Measurements from ENCODE around the gene ITCH.
A peak's percentile ranks its signal among the peaks of the same experiment; 100 is the strongest.
"Not testable (repeated sequence)": the region's sequence is repeated elsewhere in the genome, so short reads cannot be mapped to it uniquely, and the experiment has no call there.

The ITCH gene

DNA sequence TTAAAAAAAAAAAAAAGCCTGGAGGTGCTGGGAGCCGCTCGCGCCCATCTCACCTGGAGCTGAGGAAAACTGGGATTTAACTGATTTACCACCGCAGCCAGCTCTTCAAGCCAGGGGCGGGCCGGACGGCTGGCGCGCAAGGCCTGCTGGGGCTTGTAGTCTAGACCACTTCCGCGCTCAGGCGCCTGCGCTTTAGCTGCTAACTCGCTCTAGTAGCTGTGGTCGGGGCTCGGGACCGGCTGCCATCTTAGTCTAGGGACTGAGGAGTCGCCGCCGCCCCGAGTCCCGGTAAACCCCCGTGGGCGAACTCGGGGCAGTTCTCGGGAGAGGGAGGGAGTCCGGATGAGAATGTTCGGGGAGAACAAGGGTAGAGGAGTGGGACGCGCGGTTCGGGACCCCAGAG, at the start of gene ITCH:
Gene ITCH, plus strand, starts transcription at position 212 of the 403 bp plus-strand sequence. CDS start 30,539 bp downstream, outside the sequence.
- DNase-seq (ENCODE audit: low read depth) = peak; percentile 89

DNA sequence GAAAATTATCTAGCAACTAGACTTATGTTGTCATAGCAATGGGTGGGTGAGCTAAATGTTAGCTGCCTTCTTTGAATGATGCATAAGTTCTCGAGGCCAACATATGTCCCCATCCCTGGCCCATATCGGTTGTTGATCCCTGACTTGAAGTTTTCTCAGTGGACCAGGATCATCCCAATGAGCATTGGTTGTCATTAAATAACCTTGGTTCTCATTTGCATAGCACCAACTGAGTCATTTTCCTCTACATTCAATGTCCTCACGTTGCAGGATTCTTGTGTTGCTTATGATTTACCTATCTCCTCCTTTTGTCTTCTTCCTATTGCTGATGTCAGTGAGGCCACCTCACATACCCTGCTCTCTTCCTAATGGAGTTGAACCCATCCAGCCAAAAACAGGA, 47.8 kb upstream of the ITCH start:
- no peak for DNase-seq (ENCODE audit: low read depth)

DNA sequence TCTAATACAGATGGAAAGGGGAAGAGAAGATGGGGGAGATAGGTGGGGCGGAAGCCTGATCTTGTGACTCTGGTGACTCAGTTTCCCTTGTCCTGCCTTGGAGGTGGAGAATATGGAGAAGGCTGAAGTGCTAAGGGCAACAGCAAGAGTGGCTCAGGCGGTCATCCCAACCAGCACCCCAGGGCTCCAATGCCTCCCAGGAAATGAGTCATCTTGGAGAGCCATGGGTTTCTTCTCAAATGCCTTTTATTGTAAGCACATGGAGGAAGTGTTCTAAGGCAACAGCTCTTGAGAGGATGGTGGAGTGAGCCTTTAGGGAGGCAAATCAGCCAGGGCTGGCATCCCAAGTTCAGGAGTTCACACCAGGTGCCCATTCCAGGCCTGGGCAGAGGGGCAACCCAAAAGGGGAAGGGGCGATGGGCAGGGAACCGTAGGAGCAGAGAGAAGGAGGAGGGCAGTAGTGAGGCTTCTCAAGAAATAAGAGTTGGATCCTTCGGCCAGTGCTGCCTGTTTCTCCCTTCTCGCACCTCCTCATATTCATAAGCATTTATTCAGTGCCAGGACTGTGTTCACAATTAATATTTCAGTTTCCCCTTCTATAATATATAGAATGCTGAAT, 46.8 kb upstream of the ITCH start:
- DNase-seq (ENCODE audit: low read depth) = no peak

DNA sequence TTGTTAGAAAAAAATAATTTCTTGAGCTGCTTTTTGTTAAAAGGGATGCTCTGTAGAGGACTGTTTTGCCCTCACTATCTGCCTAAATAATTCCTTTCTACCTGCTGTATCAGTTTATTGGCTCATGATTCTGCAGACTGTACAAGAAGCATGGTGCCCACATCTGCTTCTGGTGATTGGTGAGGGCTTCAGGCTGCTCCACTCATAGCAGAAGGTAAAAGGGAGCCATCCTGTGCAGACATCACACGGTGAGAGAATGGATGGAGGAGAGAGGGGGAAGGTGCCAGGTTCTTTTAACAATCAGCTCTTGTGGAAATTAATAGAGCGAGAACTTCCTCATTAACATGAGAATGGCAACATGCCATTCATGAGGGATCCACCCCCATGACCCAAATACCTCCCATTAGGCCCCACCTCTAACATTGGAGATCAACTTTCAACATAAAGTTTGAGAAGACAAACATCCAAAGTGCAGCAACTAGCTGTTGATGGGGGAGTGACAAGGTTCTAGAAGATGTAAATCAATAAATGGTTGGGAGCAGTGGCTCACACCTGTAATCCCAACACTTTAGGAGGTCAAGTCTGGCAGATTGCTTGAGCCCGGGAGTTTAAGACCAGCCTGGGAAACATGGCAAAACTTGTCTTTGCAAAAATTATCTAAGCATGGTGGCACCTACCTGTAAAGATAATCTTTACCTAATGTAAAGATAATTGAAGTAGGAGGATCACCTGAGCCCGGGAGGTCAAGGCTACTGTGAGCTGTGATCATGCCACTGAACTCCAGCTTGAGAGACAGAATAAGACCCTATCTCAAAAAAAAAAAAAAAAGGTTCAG, 44.2 kb upstream of the ITCH start:
- no peak for DNase-seq (ENCODE audit: low read depth)

DNA sequence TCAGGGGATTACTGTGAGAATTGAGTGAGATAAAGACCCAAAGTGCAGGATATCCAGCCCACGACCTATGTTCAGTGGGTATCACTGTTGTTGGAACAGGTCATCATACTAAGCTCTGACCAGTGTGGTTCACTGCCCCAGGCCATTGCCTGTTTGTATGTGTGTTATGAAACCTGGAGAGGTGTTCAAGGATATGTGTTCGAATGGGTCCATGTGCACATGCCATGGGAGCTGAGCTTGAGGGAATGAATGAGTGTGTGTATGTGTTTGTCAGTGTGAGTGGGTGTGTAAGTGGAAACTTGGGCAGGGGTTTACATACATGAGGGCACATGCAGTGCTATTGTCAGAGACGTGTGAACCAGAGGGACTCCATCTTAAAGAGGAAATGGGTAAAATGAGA, 42.2 kb upstream of the ITCH start:
- no peak for DNase-seq (ENCODE audit: low read depth)

DNA sequence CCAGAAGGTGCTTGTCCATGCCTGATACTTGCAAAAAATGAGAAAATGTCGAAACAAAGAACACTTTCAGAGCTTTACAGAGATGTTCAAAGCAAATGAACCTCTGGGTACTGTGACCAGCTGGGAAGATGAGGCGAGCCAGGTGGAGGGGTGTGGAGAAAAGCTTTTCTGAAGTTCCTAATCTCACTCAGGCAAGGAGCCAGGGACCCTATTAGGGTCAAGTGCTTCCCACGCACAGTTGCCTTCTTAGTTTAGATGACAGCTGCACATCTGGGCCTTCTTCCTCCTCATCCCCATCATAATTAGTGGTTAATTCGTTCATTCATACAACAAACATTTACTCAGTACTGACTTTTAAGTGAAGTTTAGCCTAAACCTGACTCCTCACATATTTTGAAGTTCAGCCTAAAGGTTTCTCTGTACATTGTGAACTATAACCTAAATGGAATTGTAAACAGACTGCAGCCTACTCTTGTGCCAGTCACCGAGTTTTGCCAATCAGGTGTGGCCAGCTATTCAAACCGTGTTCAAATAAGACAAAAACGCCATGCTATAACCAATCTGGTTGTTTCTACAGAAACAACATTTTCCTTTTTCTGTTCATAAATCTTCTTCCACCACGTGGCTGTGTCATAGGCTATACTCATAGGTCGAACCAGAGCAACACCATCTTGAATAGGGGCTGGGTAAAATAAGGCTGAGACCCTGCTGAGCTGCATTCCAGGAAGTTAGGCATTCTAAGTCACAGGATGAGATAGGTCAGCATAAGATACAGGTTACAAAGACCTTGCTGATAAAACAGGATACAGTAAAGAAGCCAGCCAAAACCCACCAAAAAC, 40.6 kb upstream of the ITCH start:
- DNase-seq (ENCODE audit: low read depth) = no peak

DNA sequence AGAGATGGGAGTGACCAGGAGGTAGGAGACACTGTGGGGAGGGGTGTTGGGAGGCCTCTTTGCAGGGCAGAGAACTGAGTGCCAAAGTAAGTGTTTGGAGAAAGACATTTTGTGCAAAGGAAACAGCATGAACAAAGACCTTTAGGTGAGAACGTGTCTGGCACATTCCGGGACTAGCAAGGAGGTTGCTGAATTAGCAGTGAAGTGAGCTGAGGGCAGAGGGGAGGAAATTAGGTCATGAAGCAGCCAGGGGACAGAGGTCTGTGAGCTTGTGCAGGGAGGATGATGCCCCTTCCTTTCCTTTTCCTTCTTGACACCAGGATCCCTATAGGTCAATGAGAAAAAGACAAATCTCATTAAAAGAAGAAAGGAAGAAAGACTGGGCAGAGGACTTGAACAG, 38.5 kb upstream of the ITCH start:
- no peak for DNase-seq (ENCODE audit: low read depth)

DNA sequence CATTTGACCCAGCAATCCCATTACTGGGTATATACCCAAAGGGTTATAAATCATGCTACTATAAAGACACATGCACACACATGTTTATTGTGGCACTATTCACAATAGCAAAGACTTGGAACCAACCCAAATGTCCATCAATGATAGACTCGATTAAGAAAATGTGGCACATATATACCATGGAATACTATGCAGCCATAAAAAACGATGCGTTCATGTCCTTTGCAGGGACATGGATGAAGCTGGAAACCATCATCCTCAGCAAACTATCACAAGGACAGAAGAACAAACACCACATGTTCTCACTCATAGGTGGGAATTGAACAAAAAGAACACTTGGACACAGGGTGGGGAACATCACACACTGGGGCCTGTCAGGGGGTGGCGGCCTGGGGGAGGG, 34.9 kb upstream of the ITCH start:
- not testable (repeated sequence) for DNase-seq (ENCODE audit: low read depth)

DNA sequence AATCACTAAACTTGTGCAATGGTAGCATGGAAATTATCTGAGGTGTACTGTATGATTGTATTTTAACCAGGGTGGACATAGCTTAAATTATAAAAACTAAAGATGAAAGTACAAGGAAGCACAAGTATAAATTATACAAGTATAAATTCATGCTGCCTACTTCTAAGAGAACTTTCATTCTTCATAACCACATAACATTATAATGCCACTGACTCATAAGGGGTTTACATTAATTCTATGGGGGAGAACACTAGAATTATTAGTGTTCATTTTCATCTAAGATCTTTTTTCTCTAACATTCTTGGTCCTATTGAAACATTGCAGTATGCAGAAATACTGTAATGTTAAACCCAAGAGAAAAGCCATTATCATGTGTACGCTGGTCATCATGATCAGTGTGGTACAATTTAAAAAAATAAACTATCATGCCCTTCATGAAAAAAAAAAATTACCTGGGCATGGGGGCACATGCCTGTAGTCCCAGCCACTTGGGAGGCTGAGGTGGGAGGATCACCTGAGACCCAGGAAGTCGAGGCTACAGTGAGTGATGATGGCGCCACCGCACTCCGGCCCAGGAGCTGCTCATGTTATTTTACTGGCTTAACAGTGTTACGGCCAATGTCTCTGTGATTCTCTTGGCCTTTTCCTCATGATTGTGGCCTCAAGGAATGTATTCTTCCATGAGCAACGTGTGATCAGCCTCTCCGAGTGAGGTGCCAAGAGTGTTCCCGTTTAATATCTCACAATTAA, 34.0 kb upstream of the ITCH start:
- no peak for DNase-seq (ENCODE audit: low read depth)

DNA sequence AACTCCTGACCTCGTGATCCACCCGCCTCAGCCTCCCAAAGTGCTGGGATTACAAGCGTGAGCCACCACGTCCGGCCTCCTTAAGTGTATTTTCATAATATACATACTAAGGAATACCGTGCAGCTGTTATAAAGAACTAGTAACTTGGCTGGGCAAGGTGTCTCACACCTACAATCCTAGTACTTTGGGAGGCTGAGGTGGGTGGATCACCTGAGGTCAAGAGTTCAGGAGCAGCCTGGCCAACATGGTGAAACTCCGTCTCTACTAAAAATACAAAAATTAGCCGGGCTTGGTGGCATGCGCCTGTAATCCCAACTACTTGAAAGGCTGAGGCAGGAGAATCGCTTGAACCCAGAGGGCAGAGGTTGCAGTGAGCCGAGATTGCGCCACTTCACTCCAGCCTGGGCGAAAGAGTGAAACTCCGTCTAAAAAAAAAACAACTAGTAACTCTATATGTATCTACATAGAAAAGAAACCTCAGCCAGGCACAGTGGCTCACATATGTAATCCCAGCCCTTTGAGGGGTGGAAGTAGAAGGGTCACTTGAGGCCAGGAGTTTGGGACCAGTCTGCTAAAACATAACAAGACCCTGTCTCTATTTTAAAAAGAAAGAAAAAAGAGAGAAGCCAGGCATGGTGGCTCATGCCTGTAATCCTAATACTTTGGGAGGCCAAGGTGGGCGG, 32.1 kb upstream of the ITCH start:
- not testable (repeated sequence) for DNase-seq (ENCODE audit: low read depth)

DNA sequence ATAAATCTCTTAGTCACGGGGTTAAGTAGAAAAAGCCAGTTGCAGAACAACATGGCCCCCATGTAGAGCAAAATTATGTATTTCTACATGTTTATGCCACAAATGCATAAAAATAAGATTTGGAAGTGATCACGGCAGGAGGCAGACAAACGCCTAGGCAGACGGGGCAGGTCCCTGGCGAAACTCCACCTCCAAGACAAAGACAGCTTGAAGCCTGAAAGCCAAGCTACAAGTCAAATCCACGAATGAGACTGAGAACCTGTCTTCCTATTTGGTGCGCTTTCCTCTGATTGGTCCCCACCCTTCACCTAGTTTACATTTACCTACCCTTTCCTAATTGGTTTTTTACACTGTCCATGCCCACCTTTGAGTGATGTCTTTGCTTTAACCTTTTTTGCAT, 31.2 kb upstream of the ITCH start:
- DNase-seq (ENCODE audit: low read depth) = no peak

DNA sequence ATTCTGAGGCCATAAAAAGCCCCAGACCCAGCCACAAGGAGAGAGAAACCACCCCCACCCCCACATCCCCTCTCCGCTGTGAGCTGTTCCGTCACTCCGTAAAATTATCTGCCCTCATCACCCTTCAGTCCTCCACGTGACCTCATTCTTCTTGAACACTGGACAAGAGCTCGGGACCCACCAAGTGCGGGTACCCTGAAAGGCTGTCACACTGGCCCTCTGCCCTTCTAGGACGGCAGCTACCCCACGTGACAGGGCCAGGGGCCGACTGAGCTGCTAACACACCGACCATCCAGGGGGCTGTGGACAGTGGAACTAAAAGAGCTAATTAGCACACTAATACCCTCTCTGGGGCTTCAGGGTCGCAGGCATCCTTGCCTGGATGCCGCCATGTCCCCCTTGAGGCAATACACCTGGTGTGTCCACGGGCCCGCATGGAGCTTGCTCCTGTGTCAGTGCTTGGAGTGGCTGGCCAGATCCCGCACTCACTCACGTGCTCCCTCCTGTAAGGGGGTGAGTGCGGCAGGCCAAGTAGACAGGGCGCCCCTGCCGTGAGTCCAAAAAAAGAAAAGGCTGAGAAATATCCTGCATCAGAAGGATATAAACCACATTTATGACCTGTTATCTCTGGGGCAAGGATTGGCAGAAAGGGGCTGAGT, 30.7 kb upstream of the ITCH start:
- DNase-seq (ENCODE audit: low read depth) = no peak

DNA sequence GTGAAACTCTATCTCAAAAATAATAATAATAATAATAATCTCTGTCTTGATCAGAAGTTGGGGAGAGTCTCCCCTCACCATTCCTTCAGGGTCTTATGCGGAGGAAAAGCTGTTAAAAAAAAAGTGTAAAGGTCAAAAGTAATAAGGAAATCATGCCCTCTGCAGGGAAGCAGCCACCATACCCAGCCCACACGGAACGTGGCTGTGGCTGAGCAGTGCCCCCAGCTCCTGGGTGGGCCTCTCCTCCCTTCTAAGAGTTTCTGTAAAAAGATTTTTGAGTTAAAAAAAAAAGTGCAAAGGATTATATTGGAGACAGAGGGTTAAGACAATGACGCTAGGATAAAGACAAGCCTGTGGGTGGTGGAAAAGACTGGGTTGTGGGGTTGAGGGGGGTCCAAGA, 29.3 kb upstream of the ITCH start:
- no peak for DNase-seq (ENCODE audit: low read depth)

DNA sequence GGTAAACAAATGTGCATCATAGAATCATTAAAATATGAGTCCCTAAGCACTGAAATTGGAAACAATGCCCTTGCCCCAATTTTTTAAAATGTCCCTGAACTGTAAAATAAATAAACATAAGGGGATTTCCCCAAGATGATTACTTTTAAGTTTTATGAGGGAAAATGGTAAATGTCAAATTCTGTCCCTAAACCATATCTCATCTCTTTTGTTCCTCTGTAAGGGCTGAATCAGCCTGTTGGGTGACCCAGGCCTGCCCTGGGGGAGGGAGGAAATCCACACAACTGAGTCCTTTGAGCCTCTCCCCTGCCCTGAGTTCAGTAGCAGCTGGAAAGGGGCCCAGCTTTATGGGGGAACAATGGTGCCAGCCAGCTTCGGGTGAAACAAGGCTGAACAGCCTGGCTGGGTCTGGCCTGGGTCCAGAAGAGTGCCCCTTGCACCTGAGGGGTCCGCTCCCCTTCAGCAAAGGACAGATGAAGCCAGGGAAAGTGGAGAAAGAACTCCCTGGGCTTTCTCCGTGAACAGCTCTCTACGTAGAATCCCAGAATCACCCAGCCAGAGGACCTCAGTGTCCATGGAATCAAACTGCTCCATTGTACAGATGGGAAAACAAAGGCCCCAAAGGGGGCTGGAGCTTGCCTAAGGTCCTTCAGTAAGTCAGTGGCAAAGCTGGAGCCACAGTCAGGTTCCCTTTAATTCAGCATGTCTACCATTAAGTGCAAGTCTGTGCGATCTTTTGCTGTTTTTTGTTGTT, 28.2 kb upstream of the ITCH start:
- no peak for DNase-seq (ENCODE audit: low read depth)

DNA sequence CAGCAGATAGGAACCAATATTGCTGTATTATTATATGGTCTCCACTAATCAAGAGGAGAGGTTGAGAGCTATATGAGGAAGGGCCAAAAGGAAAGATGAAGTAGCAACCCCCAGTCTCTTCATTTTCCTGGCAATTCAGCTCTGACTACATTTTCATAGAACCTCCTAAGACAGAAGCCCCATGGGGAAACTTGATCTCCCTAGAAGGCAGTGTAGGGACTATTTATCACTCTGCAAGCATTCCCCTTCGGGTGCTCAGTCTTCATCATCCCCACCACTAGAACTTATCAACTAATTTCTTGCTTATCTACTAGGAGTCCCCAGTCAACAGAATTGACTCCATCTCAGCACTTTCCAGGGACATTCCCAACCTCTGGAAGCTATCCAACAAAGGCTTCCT, 25.5 kb upstream of the ITCH start:
- DNase-seq (ENCODE audit: low read depth) = no peak

DNA sequence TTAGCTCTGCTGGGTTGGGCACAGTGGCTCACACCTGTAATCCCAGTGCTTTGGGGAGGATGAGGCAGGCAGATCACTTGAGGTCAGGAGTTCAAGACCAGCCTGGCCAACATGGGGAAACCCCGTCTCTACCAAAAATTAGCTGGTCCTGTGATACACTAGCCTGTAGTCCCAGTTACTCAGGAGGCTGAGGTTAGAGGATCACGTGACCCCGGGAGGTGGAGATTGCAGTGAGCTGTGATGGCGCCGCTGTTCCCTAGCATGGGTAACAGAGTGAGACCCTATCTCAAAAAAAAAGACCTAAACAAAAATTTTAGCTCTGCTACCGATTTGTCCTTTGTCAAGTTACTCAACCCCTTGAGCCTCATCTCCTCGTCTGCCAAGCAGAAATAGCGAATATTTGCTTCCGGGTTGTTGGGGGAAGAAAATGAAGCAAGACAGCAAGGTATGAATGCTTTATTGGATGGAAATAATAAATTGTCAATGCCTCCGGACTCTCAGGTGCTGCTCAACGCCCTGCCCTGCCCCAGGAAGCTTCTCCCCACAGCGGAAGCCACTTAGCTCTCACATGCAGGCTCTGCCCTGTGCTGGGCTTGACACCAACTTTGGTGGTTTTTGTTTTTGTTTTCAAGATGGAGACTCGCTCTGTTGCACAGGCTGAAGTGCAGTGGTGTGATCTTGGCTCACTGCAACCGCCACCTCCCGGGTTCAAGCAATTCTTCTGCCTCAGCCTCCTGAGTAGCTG, 24.9 kb upstream of the ITCH start:
- no peak for DNase-seq (ENCODE audit: low read depth)

DNA sequence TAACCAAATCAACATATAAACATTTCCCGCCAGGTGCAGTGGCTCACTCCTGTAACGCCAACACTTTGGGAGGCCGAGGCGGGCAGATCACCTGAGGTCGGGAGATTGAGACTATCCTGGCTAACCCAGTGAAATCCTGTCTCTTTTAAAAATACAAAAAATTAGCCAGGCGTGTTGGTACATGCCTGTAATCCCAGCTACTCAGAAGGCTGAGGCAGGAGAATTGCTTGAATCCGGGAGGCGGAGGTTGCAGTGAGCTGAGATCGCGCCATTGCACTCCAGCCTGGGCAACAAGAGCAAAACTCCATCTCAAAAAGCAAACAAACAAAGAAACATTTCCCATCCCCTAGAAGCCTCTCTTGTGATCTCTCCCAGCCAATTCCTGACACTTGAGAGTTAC, 22.3 kb upstream of the ITCH start:
- not testable (repeated sequence) for DNase-seq (ENCODE audit: low read depth)

DNA sequence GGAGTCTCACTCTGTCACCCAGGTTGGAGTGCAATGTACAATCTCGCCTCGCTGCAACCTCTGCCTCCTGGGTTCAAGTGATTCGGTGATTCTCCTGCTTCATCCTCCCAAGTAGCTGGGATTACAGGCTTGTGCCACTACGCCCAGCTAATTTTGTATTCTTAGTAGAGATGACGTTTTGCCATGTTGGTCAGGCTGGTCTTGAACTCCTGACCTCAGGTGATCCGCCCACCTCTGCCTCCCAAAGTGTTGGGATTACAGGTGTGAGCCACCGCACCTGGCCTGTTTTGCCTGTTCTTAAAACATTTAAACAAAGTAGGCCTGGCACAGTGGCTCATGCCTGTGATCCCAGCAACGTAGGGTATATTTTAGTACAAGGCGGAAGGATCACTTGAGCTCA, 21.9 kb upstream of the ITCH start:
- not testable (repeated sequence) for DNase-seq (ENCODE audit: low read depth)

DNA sequence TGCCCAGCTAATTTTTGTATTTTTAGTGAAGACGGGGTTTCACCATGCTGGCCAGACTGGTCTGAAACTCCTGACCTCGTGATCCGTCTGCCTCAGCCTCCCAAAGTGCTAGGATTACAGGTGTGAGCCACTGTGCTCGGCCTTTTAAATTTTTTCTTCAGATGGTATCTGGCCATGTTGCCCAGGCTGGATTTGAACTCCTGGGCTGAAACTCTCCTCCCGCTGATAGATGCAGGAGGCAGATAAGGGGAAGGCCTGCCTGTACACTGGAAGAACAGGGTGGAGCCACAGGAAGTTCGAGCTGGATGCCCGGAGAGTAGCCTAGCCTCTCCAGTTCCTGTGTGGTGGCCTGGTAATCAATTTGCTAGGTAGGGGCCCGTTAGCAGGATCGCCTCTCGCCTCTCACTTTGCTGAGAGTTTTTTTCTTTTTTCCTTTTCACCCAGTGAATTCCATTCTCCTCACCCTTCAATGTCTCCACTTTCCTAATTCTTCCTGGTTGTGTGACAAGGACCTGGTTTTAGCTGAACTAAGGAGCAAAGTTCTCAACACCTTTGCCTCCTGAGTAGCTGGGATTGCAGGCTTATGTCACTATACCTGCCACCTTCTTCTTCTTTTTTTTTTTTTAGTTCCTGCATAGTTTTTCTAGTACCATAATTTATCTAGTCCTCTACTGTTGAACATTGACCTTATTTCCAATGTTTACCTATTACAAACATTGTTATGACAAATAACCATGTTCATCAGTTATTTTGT, 19.4 kb upstream of the ITCH start:
- DNase-seq (ENCODE audit: low read depth) = no peak

All from activated T-cell treated with anti-CD3 and anti-CD28 coated beads for 1 hour (primary cell).